ENCODE measurements around the gene MRPS30. TPM values are rescaled to one million over a fixed set of nuclear protein-coding genes. Genes with fewer than 3 reads are reported as not detected.

Gene MRPS30
- total and polyA plus RNA-seq, 2 of the 13 experiments (the other 11 are each of a cell fraction or from before 2014, with no cell fraction given): 36.4 to 67.6 TPM

DNA sequence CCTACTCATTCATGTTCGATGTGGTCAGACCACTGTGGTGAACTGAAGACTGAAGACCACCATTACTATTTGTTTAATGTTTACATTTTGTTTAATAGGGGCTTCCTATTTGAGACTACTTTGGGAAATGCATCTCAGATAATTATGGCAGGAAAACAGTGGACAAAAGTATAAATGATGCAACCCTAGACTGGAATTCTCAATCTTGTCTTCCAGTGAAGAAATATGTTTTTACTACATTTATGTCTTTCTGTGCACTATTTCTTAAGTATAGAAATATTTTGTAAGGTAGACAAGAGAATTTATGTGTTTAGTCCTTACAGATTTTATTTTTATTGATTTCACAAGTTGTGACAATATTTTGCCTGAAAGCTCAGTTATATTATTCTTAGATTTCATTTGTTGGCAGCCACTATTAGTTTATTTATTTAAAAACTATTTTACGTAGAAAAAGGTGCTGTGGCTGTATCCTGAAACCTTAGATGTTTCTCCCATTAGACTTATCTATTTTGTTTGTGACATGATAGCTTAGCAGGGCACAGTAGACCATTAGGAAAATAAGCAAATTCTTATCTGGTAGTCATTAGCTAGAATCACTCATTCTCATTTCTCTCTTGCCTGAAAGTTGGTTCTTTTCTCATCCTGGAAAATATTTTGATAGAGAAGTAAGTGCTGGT, 39.4 kb upstream of the MRPS30 start (continued):
- TF ChIP-seq ZNF720 (CRISPR knock-in tag; IDR thresholded peaks at IDR 0.05) (no peak), ZNF232 (CRISPR knock-in tag; IDR thresholded peaks at IDR 0.05; ENCODE audit: borderline replicate concordance) (no peak), ZNF547 (CRISPR knock-in tag; IDR thresholded peaks at IDR 0.05) (no peak)
- TF ChIP-seq, protein P1, sequence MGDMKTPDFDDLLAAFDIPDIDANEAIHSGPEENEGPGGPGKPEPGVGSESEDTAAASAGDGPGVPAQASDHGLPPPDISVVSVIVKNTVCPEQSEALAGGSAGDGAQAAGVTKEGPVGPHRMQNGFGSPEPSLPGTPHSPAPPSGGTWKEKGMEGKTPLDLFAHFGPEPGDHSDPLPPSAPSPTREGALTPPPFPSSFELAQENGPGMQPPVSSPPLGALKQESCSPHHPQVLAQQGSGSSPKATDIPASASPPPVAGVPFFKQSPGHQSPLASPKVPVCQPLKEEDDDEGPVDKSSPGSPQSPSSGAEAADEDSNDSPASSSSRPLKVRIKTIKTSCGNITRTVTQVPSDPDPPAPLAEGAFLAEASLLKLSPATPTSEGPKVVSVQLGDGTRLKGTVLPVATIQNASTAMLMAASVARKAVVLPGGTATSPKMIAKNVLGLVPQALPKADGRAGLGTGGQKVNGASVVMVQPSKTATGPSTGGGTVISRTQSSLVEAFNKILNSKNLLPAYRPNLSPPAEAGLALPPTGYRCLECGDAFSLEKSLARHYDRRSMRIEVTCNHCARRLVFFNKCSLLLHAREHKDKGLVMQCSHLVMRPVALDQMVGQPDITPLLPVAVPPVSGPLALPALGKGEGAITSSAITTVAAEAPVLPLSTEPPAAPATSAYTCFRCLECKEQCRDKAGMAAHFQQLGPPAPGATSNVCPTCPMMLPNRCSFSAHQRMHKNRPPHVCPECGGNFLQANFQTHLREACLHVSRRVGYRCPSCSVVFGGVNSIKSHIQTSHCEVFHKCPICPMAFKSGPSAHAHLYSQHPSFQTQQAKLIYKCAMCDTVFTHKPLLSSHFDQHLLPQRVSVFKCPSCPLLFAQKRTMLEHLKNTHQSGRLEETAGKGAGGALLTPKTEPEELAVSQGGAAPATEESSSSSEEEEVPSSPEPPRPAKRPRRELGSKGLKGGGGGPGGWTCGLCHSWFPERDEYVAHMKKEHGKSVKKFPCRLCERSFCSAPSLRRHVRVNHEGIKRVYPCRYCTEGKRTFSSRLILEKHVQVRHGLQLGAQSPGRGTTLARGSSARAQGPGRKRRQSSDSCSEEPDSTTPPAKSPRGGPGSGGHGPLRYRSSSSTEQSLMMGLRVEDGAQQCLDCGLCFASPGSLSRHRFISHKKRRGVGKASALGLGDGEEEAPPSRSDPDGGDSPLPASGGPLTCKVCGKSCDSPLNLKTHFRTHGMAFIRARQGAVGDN (CRISPR knock-in tag; IDR thresholded peaks at IDR 0.05): no peak
- TF ChIP-seq, protein P2, sequence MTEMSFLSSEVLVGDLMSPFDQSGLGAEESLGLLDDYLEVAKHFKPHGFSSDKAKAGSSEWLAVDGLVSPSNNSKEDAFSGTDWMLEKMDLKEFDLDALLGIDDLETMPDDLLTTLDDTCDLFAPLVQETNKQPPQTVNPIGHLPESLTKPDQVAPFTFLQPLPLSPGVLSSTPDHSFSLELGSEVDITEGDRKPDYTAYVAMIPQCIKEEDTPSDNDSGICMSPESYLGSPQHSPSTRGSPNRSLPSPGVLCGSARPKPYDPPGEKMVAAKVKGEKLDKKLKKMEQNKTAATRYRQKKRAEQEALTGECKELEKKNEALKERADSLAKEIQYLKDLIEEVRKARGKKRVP (CRISPR knock-in tag; IDR thresholded peaks at IDR 0.05): no peak

DNA sequence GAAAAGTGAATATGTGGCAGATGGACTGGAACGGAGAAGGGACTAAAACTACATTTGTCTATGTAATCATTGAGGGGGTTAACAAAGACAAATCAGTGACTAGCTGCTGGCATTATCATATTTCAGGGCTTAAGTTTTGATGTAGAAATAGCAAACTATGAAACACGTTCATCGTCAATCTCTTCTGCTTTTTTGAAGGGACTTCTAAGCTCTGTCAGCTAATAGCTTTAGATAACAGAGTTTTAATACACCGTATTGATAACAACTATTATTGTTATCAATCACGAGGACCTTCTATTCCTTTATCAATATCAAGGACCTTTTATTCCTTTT, 38.9 kb upstream of the MRPS30 start:
- ATAC-seq (no peak), FAIRE-seq (no peak), DNase-seq (ENCODE audit: low spot score) (no peak)
- Histone ChIP-seq H3K27ac (ENCODE audit: extremely low read length, insufficient read depth, low read length) (no peak overlapping the region), H3K9ac (ENCODE audit: insufficient read depth, low read depth, low read length) (no peak overlapping the region), H3K27me3 (ENCODE audit: control insufficient read depth in 1 of 2, insufficient read depth in 2 of 2, low read length in 2 of 2) (no peaks in the 10 kb centered on the region; a peak in 1 of 5 replicates), H3K4me1 (ENCODE audit: insufficient read depth, low read length) (no peaks in the 10 kb centered on the region), H3K79me2 (ENCODE audit: insufficient read depth, low read length) (no peaks in the 10 kb centered on the region), H3K9me3 (ENCODE audit: low read length) (no peaks in the 10 kb centered on the region), H3K4me2 (ENCODE audit: low read depth, low read length) (no peak overlapping the region), H3K4me3 (replicated peaks in 1 of 3; ENCODE audit: insufficient read depth in 1 of 3, low read depth in 2 of 3, low read length in 3 of 3) (no peak overlapping the region), H3K36me3 (replicated peaks in 1 of 2; ENCODE audit: control insufficient read depth in 1 of 2, insufficient read depth in 2 of 2, low read length in 2 of 2) (no peaks in the 10 kb centered on the region), H4K20me1 (ENCODE audit: insufficient read depth, low read length) (no peaks in the 10 kb centered on the region), H2AFZ (ENCODE audit: low read length) (no peak overlapping the region)
- intact Hi-C loops (cut with micrococcal nuclease; ENCODE audit: unreplicated experiment) (loop anchor here (5.0 kb wide), 1 partner anchor 1543 kb away; no protein-coding TSS in a partner anchor), in situ Hi-C loops (cut with HindIII; ENCODE audit: extremely low pct_ligation_motif_present, low pct_unique_long_range_greater_than_20kb) (loop anchor here (5.0 kb wide), 1 partner anchor 233 kb away; no protein-coding TSS in a partner anchor)
- BruUV-seq (replicated peaks): no TSS peak
- WGBS (ENCODE audit: low lambda C conversion rate): 3% methylated on average over 5 of the region's 5 CpGs
- POLR2A ChIA-PET: no interaction called here
- CTCF ChIA-PET (ENCODE audit: low intra/inter-chr PET ratio, low total read pairs): no interaction called here
- TF ChIP-seq SMARCC2 (IDR thresholded peaks at IDR 0.05) (no peak), ZNF792 (CRISPR knock-in tag; IDR thresholded peaks at IDR 0.05) (no peak), KMT2A (CRISPR knock-in tag; IDR thresholded peaks at IDR 0.05) (no peak), ZNF746 (CRISPR knock-in tag; IDR thresholded peaks at IDR 0.05) (no peak), IKZF4 (CRISPR knock-in tag; IDR thresholded peaks at IDR 0.05; ENCODE audit: borderline replicate concordance, low read depth, not compliant biosample characterization) (no peak), RAD21 (CRISPR knock-in tag; IDR thresholded peaks at IDR 0.05) (no peak)
- TF ChIP-seq, protein P3, sequence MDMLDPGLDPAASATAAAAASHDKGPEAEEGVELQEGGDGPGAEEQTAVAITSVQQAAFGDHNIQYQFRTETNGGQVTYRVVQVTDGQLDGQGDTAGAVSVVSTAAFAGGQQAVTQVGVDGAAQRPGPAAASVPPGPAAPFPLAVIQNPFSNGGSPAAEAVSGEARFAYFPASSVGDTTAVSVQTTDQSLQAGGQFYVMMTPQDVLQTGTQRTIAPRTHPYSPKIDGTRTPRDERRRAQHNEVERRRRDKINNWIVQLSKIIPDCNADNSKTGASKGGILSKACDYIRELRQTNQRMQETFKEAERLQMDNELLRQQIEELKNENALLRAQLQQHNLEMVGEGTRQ (IDR thresholded peaks at IDR 0.05; ENCODE audit: low read depth, low read length): no peak
- TF ChIP-seq, protein P3 (CRISPR knock-in tag; IDR thresholded peaks at IDR 0.05; ENCODE audit: borderline replicate concordance): no peak
- TF ChIP-seq, protein P4, sequence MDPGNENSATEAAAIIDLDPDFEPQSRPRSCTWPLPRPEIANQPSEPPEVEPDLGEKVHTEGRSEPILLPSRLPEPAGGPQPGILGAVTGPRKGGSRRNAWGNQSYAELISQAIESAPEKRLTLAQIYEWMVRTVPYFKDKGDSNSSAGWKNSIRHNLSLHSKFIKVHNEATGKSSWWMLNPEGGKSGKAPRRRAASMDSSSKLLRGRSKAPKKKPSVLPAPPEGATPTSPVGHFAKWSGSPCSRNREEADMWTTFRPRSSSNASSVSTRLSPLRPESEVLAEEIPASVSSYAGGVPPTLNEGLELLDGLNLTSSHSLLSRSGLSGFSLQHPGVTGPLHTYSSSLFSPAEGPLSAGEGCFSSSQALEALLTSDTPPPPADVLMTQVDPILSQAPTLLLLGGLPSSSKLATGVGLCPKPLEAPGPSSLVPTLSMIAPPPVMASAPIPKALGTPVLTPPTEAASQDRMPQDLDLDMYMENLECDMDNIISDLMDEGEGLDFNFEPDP (CRISPR knock-in tag; conservative IDR thresholded peaks at IDR 0.05): no peak

Data from HepG2 (cell line).